HG03060 (cell line): Measurements from ENCODE around the gene ARID1B.

ENCODE experiments used
- ATAC-seq: cut with Tn5 transposase; IDR thresholded peaks from one replicate; pipeline ENCODE4 v1.9.1; 2021; ENCODE audit warnings: low read depth, moderate number of reproducible peaks; ENCODE audit not compliant: unreplicated experiment

The ARID1B gene

DNA sequence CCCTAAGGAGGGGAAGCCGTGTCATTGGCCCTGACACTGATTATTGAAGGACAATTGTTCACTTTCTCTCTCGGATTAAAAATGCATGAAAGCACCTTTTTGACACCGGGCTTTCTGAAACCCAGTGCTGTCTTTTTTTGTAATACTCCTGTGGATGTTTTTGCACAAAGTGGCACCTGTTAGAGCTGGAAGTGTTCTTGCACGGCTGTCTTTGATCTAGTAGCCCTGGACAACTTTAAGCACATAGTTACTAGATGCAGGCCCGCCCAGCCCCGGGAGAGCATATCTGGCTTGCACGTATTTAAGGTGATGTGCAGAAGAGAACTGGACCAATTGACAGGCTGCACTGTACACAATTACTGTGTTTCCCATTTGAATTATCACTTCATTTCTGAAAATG is 72.6 kb downstream of the ARID1B start:
- no peak for ATAC-seq

DNA sequence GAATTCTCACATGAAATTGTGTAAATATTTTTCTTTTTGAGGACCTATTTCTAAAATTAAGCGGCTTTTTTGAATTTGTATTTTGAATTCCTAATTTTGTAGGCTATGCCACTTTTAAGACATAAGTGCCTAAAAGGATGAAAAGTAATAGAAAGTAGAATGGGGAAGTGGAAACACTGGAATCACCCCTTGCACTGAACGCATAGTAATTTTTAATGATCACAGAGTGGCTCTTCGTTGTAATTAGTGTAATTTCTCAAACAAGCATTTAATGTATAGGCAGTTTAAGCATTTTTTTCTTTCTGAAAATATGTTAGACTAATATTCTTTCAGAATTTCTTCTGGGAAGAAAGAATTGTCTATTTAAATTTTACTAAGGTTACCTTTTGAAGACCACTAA is 73.2 kb downstream of the ARID1B start:
- ATAC-seq: no peak

DNA sequence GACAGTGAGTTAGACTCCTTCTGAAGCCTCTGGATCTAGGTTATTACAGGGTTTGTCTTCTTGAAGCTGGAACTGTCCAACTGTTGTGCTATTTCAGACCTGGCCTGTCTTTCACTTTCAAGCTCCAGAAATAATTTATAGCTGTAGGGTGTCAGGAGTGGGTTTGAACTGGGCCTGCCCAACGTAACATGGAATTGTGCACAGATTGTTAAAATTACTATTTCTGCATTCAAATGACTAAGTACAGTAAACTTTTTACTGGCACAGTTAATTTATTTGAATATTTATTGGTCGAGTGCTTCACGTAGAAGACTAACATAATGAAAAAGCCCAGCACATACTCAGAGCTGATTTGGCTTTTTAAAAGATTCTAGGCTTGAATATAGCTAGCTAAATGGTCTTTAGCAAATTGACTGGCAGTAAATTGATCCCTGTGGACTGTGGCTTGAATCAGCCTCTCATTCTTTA is 74.3 kb downstream of the ARID1B start:
- ATAC-seq: no peak

DNA sequence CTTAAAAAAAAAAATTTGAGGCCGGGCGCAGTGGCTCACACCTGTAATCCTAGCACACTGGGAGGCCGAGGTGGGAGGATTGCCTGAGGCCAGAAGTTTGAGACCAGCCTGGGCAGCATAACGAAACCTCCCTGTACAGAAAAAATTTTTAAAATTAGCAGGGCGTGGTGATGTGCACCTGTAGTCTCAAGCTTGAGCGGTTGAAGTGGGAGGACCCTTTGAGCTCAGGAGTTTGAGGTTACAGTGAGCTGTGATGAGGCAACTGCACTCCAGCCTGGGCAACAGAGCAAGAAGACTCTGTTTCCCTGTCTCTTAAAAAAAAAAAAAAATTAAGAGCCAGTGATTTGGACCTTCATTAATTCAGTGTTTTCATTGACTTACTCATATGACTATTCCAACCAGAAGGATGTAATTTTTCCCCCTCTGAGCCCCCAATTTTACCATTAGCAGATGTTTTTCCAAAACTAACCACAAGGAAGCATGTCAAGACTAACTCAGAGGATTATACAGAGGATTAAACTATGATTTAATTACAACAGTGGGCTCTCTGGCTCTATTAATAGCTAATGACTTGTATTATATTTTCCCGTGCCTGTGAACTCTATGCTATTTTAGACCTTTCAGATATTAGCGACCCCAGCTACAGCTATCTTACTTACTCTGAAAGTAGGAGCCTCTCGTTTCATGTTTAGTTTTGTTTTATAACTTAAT is 75.1 kb downstream of the ARID1B start:
- ATAC-seq: peak; percentile 37

DNA sequence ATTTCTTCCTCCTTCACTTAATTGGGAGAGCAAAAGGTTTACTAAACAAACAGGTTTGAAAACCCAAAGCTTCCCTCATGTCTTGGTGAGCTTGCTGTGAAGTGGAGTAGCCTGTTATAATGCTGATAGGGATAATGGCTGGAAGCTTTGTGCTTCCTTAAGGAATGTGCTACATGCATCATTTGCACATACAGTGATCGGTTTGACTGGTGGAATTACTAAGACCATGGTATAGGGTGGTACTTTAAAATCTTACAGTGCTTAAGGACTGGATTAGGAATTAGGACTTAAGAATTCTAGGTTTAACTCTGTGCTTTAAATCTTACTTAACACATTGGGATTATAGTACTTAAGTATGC is 75.7 kb downstream of the ARID1B start:
- no peak for ATAC-seq

DNA sequence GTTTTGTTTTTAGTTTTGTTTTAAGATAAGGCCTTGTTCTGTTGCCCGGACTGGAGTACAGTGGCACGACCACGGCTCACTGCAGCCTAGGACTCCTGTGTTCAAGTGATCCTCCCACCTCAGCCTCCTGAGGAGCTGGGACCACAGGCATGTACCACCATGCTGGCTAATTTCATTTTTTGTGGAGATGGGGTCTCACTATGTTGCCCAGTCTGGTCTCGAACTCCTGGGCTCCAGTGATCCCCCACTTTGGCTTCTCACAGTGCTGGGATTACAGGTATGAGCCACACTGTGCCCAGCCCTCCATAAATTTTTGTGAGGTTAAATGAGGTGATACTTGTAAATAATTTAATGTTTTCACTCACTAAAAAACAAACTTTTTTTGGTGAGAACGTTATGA is 76.6 kb downstream of the ARID1B start:
- no peak for ATAC-seq

DNA sequence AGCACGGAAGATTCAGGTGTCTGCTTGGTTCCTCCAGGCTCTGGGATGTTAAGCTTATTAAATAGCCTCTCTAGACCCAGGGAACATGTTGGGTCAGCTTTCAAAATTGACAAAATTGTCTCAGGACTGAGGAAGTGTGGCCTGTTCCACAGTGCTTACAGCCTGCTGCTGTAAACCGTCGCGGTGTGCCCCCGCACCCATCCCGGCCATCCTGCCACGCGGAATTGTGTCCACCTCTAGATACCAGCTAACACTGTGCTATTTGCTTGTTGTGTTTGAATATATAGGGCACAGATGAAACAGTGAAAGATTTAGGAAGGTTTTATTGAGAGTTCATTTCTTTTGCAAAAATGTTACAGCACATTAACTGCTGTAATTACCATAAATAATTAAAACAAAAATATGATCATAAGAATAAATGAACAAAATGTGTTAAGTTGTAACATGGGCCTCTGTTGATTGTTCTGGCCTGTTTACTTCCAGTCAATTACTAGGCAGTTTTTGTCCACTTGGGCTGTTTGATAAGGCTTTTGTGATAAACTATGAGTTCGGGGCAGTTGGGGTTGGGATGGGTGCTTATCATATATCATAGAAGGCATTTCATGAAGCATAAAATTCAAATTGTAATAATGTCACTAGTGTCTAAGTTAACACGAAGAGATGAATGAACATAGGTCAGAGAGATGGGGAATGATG is 77.4 kb downstream of the ARID1B start:
- ATAC-seq: no peak

DNA sequence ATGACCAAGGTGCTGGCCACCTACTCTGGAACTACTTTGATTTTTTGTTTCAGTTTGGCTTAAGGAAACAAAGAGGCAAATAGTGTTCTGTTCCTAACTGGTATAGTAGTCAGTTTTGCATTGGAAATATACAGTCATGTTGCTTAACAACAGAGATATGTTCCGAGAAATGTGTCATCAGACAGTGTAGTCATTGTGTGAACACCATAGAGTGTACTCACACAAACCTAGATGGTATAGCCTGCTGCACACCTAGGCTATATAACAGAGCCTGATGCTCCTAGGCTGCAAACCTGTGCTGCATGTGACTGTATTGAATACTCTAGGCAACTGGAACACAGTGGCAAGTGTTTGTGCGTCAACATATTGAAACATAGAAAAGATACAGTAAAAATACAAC is 80.4 kb downstream of the ARID1B start:
- ATAC-seq: peak; percentile 51

DNA sequence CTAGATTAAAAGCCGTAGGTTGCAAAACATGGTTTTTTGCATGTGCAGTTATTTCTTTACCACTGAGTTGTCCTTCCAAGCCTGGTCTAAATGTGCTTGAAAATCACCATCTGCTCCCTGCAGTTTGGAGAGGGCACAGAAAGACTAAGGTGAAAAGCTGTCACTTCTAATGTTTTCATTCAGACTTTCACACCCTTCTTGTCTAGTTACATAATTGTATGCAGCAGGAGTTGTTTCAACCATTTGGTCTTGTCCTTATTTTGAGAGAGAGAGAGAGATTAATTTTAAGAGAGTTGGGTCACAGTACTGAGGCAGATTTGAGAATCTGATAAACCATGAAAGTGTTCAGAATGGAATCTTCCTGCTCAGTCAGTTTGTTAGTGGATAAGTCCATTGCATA is 82.5 kb downstream of the ARID1B start:
- no peak for ATAC-seq

DNA sequence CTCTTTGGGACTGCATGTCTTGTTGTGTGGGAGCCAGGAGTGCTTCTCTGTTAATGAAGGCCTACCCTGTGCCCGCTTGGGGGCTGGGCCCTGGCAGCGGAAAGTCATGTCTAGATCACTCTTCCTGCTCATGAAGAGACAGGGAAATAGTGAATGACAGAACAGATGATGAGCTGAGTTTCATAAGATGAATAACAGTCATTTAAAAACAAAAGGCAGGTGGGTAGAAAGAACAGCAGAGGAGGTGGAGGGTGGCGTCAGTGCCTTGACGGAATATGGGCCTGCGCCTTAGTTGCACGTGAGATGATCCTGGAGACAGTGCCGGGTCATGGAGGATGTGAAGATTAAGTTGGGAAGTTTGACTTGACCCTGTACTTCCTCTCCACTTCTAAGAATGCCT is 85.5 kb downstream of the ARID1B start:
- ATAC-seq: no peak

DNA sequence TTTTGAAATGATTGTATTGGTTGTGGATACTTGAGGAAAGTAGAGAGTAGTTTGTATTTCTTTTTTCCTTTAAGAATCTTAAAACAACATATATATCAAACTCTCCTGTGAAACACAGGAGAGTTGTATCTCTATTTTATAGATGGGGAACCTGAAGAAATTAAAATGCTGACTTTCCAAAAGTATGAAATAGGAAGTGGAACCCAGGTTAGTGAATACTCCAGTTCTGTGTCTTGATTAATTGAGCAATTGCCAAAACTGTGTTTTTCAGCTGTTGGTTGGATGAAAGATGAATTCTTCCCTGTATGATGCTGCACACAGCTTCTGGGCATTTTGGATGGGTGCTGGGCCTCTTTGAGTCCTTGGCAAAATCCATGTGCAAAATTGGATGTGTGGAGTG is 86.3 kb downstream of the ARID1B start:
- no peak for ATAC-seq

DNA sequence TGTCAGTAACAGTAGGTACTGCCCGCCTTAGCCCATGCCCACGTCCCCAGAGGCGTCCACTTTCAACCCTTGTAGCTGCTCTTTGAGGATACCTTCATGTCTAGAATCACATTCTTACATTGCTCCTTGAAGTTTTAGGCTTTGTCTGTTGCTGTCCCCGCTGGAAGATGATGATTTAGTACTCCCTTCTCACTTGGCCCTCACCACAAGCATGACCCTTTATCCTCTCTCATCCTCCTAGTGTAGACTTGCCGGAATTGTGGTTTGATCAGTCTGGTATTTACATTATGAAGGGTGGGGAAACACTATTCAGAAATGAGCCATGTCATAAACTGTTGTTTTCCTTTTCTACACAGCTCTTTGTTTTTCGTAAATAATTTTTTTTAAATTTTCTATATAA is 87.4 kb downstream of the ARID1B start:
- no peak for ATAC-seq

DNA sequence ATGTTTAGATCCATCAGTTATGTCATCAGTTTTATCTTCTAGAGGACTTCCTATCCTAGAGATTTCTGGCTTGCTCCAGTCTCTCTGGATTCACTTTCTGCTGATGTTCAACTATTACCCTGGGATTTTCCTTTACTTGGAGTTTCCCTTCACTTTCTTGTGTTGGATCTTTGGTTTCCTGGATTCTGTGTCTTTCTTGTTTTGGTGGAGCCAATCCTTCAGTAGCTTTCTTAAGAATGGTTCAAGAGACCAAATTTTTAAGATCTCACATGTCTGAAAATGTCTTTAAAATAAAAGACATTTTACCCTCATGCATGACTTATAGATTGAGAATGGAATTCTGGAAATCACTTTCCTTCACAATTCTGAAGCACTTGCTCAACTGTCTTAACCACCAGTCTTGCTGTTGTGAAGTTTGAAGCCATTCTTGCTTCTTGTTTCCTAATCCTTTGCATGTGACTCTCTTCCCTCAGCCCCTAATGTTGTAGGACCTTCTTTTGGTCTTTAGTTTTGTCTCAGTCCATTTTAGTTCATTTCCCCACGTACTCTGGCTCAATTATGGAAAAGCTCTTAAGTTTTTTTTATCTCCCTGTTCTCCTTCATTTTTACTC is 87.9 kb downstream of the ARID1B start:
- ATAC-seq: no peak

DNA sequence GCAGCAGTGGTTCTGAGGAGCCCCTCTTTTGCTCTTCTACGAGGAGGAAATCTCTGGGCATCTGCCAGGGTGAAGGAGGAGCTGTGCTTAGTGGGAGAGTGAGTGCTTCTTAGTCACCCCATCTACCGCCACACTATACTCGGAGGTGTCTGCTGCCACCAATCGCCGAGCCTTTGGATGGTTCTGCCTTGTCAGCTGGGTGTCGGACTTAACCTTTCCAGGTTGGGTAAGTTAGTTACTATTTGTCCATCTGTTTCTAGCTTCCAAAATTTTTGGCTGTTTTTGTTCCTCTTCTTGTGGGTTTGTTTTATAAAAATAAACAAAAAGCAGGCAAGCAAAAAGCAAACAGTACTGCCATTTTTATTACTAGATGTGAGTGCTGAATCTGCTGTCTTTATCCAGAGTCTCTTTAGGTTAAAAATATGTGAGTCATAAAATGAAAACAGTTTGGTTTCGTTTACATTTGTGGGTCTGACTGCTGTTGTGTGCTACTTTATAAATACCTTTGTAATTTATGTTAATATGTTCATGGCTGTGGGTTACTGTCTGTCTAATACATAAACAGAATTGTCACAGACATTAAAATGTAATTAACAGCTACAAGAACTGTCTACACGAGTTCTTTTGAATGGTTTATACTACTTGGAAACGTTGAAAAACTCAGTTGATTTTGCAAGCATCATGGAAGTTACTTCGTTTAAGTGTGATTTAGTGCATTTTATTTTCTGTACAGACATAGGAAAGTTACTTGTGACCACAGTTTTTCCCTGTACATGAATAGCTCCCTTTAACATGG is 89.2 kb downstream of the ARID1B start:
- ATAC-seq: no peak

DNA sequence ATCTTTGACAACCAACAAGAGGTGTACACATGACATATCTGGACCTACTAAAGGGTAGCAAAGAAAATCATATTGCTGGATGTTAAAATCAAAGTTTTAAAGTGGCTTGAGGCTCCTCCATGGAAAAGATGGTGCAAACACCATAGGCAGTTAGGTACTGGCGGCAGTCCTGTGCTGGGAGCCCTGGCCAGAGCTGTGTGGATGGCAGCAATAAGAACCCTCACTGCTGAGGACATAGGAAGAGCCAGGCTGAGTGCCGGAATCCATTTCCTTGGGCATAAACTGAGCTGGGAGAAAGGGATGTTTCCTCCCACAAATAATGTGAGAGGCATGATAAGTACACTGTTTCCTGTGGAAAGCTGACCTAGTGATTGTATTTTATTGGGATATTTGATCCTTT is 89.9 kb downstream of the ARID1B start:
- no peak for ATAC-seq

DNA sequence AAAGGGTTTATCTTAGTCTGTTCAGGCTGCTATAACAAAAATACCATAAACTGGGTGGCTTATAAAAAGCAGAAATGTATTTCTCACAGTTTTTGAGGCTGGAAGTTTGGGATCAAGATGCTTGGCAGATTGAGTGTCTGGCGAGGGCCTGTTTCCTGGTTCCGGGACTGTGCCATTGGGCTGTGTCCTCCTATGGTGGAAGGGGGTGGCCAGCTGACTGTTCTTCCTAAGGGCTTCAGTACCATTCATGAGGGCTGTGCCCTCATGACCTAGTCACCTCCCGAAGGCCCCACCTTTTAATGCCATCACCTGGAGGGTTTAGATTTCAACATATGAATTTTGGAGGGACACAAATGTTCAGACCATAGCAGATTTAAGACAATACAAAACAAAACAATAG is 91.2 kb downstream of the ARID1B start:
- ATAC-seq: no peak

DNA sequence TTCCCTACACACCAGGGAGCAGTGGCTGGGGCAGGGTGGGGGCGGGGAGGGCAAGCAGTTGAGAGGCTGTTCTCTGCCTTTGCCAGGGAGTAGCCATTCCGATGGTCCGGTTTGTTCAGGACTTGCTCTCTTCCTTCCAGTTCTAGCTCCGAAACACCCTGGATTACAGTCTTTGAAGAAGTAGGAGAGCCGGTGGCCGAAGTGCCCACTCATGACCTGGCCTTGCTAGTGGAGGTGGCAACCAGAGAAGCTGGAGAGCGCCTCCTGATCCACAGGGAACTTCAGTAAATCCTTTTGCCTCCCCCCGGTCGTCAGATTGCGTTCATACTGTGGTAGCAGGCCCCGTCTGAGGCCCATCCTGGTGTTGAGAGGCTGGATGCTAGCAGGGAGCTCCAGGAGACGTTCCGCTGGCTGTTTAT is 92.8 kb downstream of the ARID1B start:
- ATAC-seq: no peak

DNA sequence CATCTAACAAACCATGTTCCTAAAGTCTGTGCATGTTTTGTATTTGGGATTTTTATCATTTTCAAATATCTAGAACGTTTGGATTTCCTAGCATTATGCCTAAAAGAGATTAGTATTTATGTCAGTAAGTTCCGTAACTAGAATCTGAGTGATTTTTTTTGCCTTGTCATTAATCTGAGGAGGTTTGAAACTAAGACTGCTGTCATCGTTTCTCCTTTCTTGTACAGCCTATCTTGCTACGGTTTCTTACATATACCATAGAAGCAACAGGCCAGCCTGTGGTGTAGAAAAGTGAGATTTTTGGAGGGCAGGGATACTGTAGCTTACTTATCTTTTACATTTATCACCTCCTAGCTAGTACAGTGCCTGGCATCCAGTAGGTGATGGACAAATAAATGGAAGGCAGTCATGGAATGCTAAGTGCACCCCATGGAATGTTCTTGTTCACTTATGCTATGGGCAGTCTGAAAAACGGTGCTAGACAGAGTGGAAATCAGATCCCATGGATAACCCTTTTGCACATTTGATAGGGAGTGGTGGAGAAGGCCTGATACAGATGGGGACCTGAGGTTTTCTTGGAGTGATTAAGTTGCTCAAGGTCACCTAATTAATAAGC is 93.9 kb downstream of the ARID1B start:
- ATAC-seq: no peak

DNA sequence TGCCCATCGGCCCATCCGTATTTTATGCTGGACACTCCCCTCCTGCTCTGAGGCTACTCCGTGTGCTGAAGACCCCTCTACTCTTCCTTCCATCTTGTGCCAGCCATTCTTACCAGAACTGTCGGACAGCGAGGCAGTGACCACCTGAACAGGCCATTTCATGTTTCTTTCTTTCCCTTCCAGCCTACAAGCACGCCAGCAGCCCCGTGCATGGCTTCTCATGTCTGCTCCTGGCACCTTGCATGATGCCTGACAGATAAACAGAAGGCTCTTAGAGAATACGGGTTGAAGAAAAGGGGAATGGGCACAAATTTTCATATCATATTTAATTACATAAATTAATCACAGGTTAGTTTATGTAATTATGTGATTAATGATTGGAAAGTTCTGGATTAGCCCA is 95.7 kb downstream of the ARID1B start:
- no peak for ATAC-seq

DNA sequence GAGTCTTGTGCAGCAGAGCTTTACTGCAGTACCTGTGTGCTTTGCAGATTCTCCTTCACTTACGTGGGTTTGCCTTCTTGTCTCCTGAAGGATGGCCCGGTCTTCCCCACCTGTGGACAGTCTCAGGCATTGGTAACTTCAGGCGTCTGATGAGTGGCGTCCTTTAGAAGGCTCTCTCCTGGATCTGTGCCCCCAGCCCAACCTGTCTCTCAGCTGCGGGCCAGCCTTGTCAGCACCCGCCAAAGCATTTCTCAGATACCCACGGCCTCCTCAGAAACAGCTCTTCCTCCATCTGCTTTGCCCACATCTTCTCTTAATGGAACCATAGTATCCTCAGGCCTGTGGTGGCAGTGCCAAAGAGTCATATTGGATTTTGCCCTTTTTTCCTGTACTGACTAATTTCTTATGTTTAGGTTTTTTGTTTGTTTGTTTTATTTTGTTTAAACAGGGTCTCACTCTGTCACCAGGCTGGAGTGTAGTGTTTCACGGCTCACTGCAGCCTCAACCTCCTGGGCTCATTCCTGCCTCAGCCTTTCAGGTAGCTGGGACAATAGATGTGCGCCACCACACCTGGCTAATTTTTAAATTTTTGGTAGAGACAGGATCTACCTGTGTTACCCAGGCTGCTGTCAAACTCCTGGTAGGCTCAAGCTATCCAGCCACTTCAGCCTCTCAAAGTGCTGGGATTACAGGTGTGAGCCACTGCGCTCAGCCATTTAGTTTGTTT is 96.6 kb downstream of the ARID1B start:
- no peak for ATAC-seq
